PC-3 (cell line): ENCODE measurements around the gene PHF2. TPM values are rescaled to one million over a fixed set of nuclear protein-coding genes. Genes with fewer than 3 reads are reported as not detected.

Experiments
- ATAC-seq: fragments of 200-7000 bp; cut with Tn5 transposase; 2 replicates; pipeline ENCODE4 v1.9.1; 2020; ENCODE audit warnings: mild to moderate bottlenecking, moderate library complexity
- BruUV-seq: library from RNA; stranded (reverse); fragments of 400-500 nt; replicated peaks from 2 replicates; lab custom pipeline; 2021; lab: Mats Ljungman, UMichigan
- CTCF ChIA-PET: fragments of 300-600 bp; sonication (Branson Sonifier 250); formaldehyde crosslinking; loops from one replicate; lab custom pipeline; 2022; ENCODE audit warnings: antibody characterized with exemption; lab: Charles Lee
- POLR2A ChIA-PET: fragments of 300-600 bp; sonication (Branson Sonifier 250); formaldehyde crosslinking; loops from one replicate; lab custom pipeline; 2022; ENCODE audit warnings: antibody characterized with exemption; ENCODE audit not compliant: unreplicated experiment; lab: Charles Lee
- DNase-seq: peaks from one replicate; pipeline ENCODE4 v3.0.0-alpha.2; 2015
- H2AFZ ChIP-seq: fragments of 300-600 bp; sonication (generic); 2 replicates; pipeline ENCODE4 v1.6.0; 2016; ENCODE audit warnings: antibody characterized with exemption, low read length
- H3F3A ChIP-seq: fragments of 300-600 bp; sonication (generic); one replicate; pipeline ENCODE4 v1.6.0; 2017; ENCODE audit warnings: antibody characterized with exemption, low read length, control low read depth, mild to moderate bottlenecking; ENCODE audit not compliant: unreplicated experiment
- H3K27ac ChIP-seq: fragments of 300-600 bp; sonication (generic); 2 replicates; pipeline ENCODE4 v1.5.1; 2016; ENCODE audit warnings: mild to moderate bottlenecking, low read length
- H3K27me3 ChIP-seq: fragments of 300-600 bp; sonication (generic); 2 replicates; pipeline ENCODE4 v1.6.1; 2016; ENCODE audit warnings: low read length, mixed read lengths
- H3K36me3 ChIP-seq: fragments of 300-600 bp; sonication (generic); 2 replicates; pipeline ENCODE4 v1.6.1; 2016; ENCODE audit warnings: low read depth, mixed run types, low read length, mixed read lengths
- H3K4me1 ChIP-seq: fragments of 300-600 bp; sonication (generic); 2 replicates; pipeline ENCODE4 v1.5.1; 2016; ENCODE audit warnings: low read length; ENCODE audit not compliant: insufficient read depth
- H3K4me2 ChIP-seq: fragments of 300-600 bp; sonication (generic); 2 replicates; pipeline ENCODE4 v1.6.0; 2016; ENCODE audit warnings: low read length
- H3K4me3 ChIP-seq: fragments of 300-600 bp; sonication (generic); 2 replicates; pipeline ENCODE4 v1.5.1; 2016; ENCODE audit warnings: mild to moderate bottlenecking, low read length, mixed read lengths
- H3K79me2 ChIP-seq: fragments of 300-600 bp; sonication (generic); 2 replicates; pipeline ENCODE4 v1.6.1; 2017; ENCODE audit warnings: low read length, mixed read lengths
- H3K9ac ChIP-seq: fragments of 300-600 bp; sonication (generic); 2 replicates; pipeline ENCODE4 v1.6.0; 2016; ENCODE audit warnings: mild to moderate bottlenecking, low read length
- H3K9me2 ChIP-seq: fragments of 300-600 bp; sonication (generic); replicated peaks from 2 replicates; pipeline ENCODE4 v1.6.1; 2016; ENCODE audit warnings: mixed run types, low read length, mixed read lengths
- H3K9me3 ChIP-seq: fragments of 300-600 bp; sonication (generic); 2 replicates; pipeline ENCODE4 v1.6.1; 2016; ENCODE audit warnings: low read length, mixed read lengths
- H4K20me1 ChIP-seq: fragments of 300-600 bp; sonication (generic); 2 replicates; pipeline ENCODE4 v1.6.1; 2016; ENCODE audit warnings: low read length, mixed read lengths
- CTCF ChIP-seq: fragments of 300-600 bp; sonication (generic); conservative IDR thresholded peaks from 2 replicates; pipeline ENCODE4 v1.5.1; 2017; ENCODE audit warnings: antibody characterized with exemption, low read depth, mild to moderate bottlenecking, low read length
- EZH2 ChIP-seq: fragments of 300-600 bp; sonication (generic); IDR thresholded peaks from one replicate; pipeline ENCODE4 v1.6.1; 2017; ENCODE audit warnings: antibody characterized with exemption, mild to moderate bottlenecking, low read length; ENCODE audit not compliant: unreplicated experiment
- EZH2phosphoT487 ChIP-seq: fragments of 300-600 bp; sonication (generic); IDR thresholded peaks from 2 replicates; pipeline ENCODE4 v1.6.1; 2018; ENCODE audit warnings: mild to moderate bottlenecking, antibody characterized with exemption, low read length, borderline replicate concordance
- intact Hi-C: fragments of 100-400 bp; cut with micrococcal nuclease; formaldehyde crosslinking; loops from 2 replicates; pipeline ENCODE4 v1.9.0; 2023
- total RNA-seq: library from RNA; depleted of rRNA; stranded (reverse); fragments of >200 nt; gene quantifications from 2 replicates; pipeline ENCODE4 v1.2.3, GENCODE V29; 2014

PHF2 gene
- total RNA-seq, 1 experiment from 2014 or later = 10.6 TPM

GRCh38 chr9:93645149-93645889, 68.9 kb downstream of the PHF2 start:
- H3K79me2 ChIP-seq = no peaks in the 10 kb centered on the region
- H3K27ac ChIP-seq = no peak overlapping the region
- ChIA-PET CTCF (no interaction called here), POLR2A (no interaction called here)
- no peaks in the 10 kb centered on the region for H3K9me3 ChIP-seq
- no peak for DNase-seq
- H3K27me3 ChIP-seq = no peaks in the 10 kb centered on the region
- no peak for ATAC-seq
- no peak overlapping the region for H3K9ac ChIP-seq
- no peak overlapping the region for H2AFZ ChIP-seq
- no TSS peak for BruUV-seq
- H3K4me1 ChIP-seq = peaks cover 5% of the 10 kb centered on the region; the same call in 1 of the 2 replicates
- intact Hi-C loops = no loop called here
- no peaks in the 10 kb centered on the region for H3K9me2 ChIP-seq
- H3K4me2 ChIP-seq = no peak overlapping the region
- no peak for TF ChIP-seq EZH2phosphoT487
- TF ChIP-seq EZH2 = no peak
- TF ChIP-seq CTCF = no peak
- peaks cover 2% of the 10 kb centered on the region; the same call in 1 of the 2 replicates for H3K36me3 ChIP-seq
- no peaks in the 10 kb centered on the region for H4K20me1 ChIP-seq
- H3K4me3 ChIP-seq = no peak overlapping the region
- H3F3A ChIP-seq = no peaks in the 10 kb centered on the region

- no peak overlapping the region for H3K4me3 ChIP-seq
- no peaks in the 10 kb centered on the region for H3F3A ChIP-seq
- ATAC-seq (no peak), DNase-seq (no peak)
- CTCF ChIA-PET = no interaction called here
- TF ChIP-seq CTCF (no peak), EZH2phosphoT487 (no peak), EZH2 (no peak)
- intact Hi-C loops = no loop called here
- H3K9ac ChIP-seq = no peak overlapping the region
- POLR2A ChIA-PET = no interaction called here
- peaks cover 2% of the 10 kb centered on the region; the same call in 1 of the 2 replicates for H3K36me3 ChIP-seq
- H3K27me3 ChIP-seq = no peaks in the 10 kb centered on the region
- H3K4me2 ChIP-seq = no peak overlapping the region
- no peak overlapping the region for H2AFZ ChIP-seq
- no peaks in the 10 kb centered on the region for H3K9me2 ChIP-seq
- BruUV-seq = no TSS peak
- peaks cover 5% of the 10 kb centered on the region; the same call in 1 of the 2 replicates for H3K4me1 ChIP-seq
- no peak overlapping the region for H3K27ac ChIP-seq
- H3K9me3 ChIP-seq = no peaks in the 10 kb centered on the region
- H3K79me2 ChIP-seq = no peaks in the 10 kb centered on the region
- H4K20me1 ChIP-seq = no peaks in the 10 kb centered on the region
Observed at GRCh38 chr9:93645921-93646639, 69.7 kb downstream of the PHF2 start.
